Neural progenitor cell (in vitro differentiated cells): ENCODE measurements around the gene MAT2B. TPM values are rescaled to one million over a fixed set of nuclear protein-coding genes. Genes with fewer than 3 reads are reported as not detected.

Experiments
- DNase-seq: peaks from one replicate; pipeline ENCODE4 v3.0.0-alpha.2; 2016; ENCODE audit warnings: low spot score
- H2AFZ ChIP-seq: fragments of 200-600 bp; sonication (generic); replicated peaks from 2 replicates; pipeline ENCODE4 v1.6.1; 2016; ENCODE audit warnings: antibody characterized with exemption
- H3F3A ChIP-seq: fragments of 200-600 bp; sonication (generic); 2 replicates; pipeline ENCODE4 v1.6.1; 2016; ENCODE audit warnings: antibody characterized with exemption, low read depth
- H3K27ac ChIP-seq: fragments of 200-600 bp; sonication (generic); 2 replicates; pipeline ENCODE4 v1.5.1; 2016; ENCODE audit warnings: mild to moderate bottlenecking
- H3K27me3 ChIP-seq: fragments of 200-600 bp; sonication (generic); 2 replicates; pipeline ENCODE4 v1.6.1; 2016; ENCODE audit warnings: mild to moderate bottlenecking, moderate library complexity
- H3K36me3 ChIP-seq: fragments of 200-600 bp; sonication (generic); 2 replicates; pipeline ENCODE4 v1.5.1; 2016
- H3K4me1 ChIP-seq: fragments of 200-600 bp; sonication (generic); 2 replicates; pipeline ENCODE4 v1.6.1; 2016; ENCODE audit warnings: mixed run types
- H3K4me2 ChIP-seq: fragments of 200-600 bp; sonication (generic); 2 replicates; pipeline ENCODE4 v1.6.1; 2016
- H3K4me3 ChIP-seq: fragments of 200-600 bp; sonication (generic); 2 replicates; pipeline ENCODE4 v1.5.1; 2016
- H3K79me2 ChIP-seq: fragments of 200-600 bp; sonication (generic); 2 replicates; pipeline ENCODE4 v1.6.1; 2016; ENCODE audit warnings: low read depth
- H3K9ac ChIP-seq: fragments of 200-600 bp; sonication (generic); 2 replicates; pipeline ENCODE4 v1.6.1; 2016
- H3K9me3 ChIP-seq: fragments of 200-600 bp; sonication (generic); 2 replicates; pipeline ENCODE4 v1.5.1; 2016; ENCODE audit warnings: low read depth
- H4K20me1 ChIP-seq: fragments of 200-600 bp; sonication (generic); 2 replicates; pipeline ENCODE4 v1.6.1; 2016; ENCODE audit warnings: low read depth
- H3K27ac Mint-ChIP-seq: 3 replicates; pipeline ENCODE4 v1.8.0; 2021; ENCODE audit warnings: mixed read lengths
- H3K27me3 Mint-ChIP-seq: 2 replicates; pipeline ENCODE4 v1.8.0; 2022; ENCODE audit warnings: low read depth, mild to moderate bottlenecking, inconsistent platforms, moderate library complexity, mixed read lengths; ENCODE audit not compliant: insufficient read depth
- H3K36me3 Mint-ChIP-seq: 3 replicates; pipeline ENCODE4 v1.8.0; 2021; ENCODE audit warnings: mixed read lengths
- H3K4me1 Mint-ChIP-seq: 3 replicates; pipeline ENCODE4 v1.8.0; 2021; ENCODE audit warnings: mixed read lengths
- H3K4me3 Mint-ChIP-seq: 3 replicates; pipeline ENCODE4 v1.8.0; 2021; ENCODE audit warnings: mild to moderate bottlenecking, moderate library complexity, mixed read lengths
- H3K9me3 Mint-ChIP-seq: 3 replicates; pipeline ENCODE4 v1.8.0; 2020; ENCODE audit warnings: mixed read lengths
- CTCF ChIP-seq: fragments of 200-600 bp; sonication (generic); IDR thresholded peaks from 2 replicates; pipeline ENCODE4 v1.5.1; 2017; ENCODE audit warnings: antibody characterized with exemption, mild to moderate bottlenecking
- EZH2 ChIP-seq: fragments of 200-600 bp; sonication (generic); IDR thresholded peaks from 2 replicates; pipeline ENCODE4 v1.6.1; 2017; ENCODE audit warnings: antibody characterized with exemption, mild to moderate bottlenecking, moderate library complexity
- EZH2phosphoT487 ChIP-seq: fragments of 200-600 bp; sonication (generic); IDR thresholded peaks from 2 replicates; pipeline ENCODE4 v1.6.1; 2017; ENCODE audit warnings: antibody characterized with exemption
- total RNA-seq: library from RNA; depleted of rRNA; stranded (reverse); fragments of >200 nt; gene quantifications from 2 replicates; pipeline ENCODE4 v1.2.3, GENCODE V29; 2015; ENCODE audit warnings: low replicate concordance

The MAT2B gene
- total RNA-seq, 1 donor from 2014 or later: 69.0 TPM

- Mint-ChIP-seq H3K27me3 (no peaks in the 10 kb centered on the region), H3K27ac (no peak overlapping the region)
- no peaks in the 10 kb centered on the region for H4K20me1 ChIP-seq
Observed at GRCh38 chr5:163497315-163497714, 8.1 kb upstream of the MAT2B start.

GRCh38 chr5:163498886-163499285 lies 6.5 kb upstream of the MAT2B start:
- H3K27me3 ChIP-seq: no peaks in the 10 kb centered on the region
- Mint-ChIP-seq H3K27ac (no peak overlapping the region), H3K4me3 (no peak overlapping the region), H3K4me1 (peaks cover 7% of the 10 kb centered on the region), H3K27me3 (no peaks in the 10 kb centered on the region), H3K36me3 (peaks cover 4% of the 10 kb centered on the region), H3K9me3 (no peaks in the 10 kb centered on the region)
- H3K4me1 ChIP-seq: peaks cover 13% of the 10 kb centered on the region
- no peak overlapping the region for H3K4me2 ChIP-seq
- H3K27ac ChIP-seq: no peak overlapping the region
- H3K79me2 ChIP-seq: peaks cover 5% of the 10 kb centered on the region
- H3K4me3 ChIP-seq: no peak overlapping the region
- peaks cover 13% of the 10 kb centered on the region for H3F3A ChIP-seq
- no peak overlapping the region for H3K9ac ChIP-seq
- no peaks in the 10 kb centered on the region for H3K9me3 ChIP-seq
- no peak overlapping the region for H2AFZ ChIP-seq
- no peaks in the 10 kb centered on the region for H3K36me3 ChIP-seq
- DNase-seq: no peak
- no peak for TF ChIP-seq CTCF
- TF ChIP-seq EZH2phosphoT487: no peak
- no peak for TF ChIP-seq EZH2
- no peaks in the 10 kb centered on the region for H4K20me1 ChIP-seq

More at GRCh38 chr5:163497315-163497714, 8.1 kb upstream of the MAT2B start:
- H3K79me2 ChIP-seq: no peaks in the 10 kb centered on the region
- H3K9me3 ChIP-seq: no peaks in the 10 kb centered on the region
- no peaks in the 10 kb centered on the region for H3K4me1 Mint-ChIP-seq
- H3F3A ChIP-seq: no peaks in the 10 kb centered on the region
- H2AFZ ChIP-seq: no peak overlapping the region
- TF ChIP-seq CTCF (no peak), EZH2 (no peak), EZH2phosphoT487 (no peak)
- no peaks in the 10 kb centered on the region for H3K27me3 ChIP-seq
- H3K9me3 Mint-ChIP-seq: no peaks in the 10 kb centered on the region
- no peak overlapping the region for H3K4me2 ChIP-seq
- H3K9ac ChIP-seq: no peak overlapping the region
- no peak overlapping the region for H3K27ac ChIP-seq
- H3K4me3 Mint-ChIP-seq: no peak overlapping the region
- H3K4me1 ChIP-seq: no peaks in the 10 kb centered on the region
- no peak overlapping the region for H3K4me3 ChIP-seq
- no peak for DNase-seq
- no peaks in the 10 kb centered on the region for H3K36me3 ChIP-seq
- H3K36me3 Mint-ChIP-seq: peaks cover 4% of the 10 kb centered on the region

- H3K79me2 ChIP-seq: peaks cover 36% of the 10 kb centered on the region
- peak overlapping the region; percentile 94 for H3K4me2 ChIP-seq
- H3K4me1 ChIP-seq: peaks cover 30% of the 10 kb centered on the region
- TF ChIP-seq EZH2 (no peak), EZH2phosphoT487 (no peak), CTCF (no peak)
- H3K27ac ChIP-seq: no peak overlapping the region
- H3K36me3 ChIP-seq: no peaks in the 10 kb centered on the region
- no peaks in the 10 kb centered on the region for H3K27me3 ChIP-seq
- peaks cover 33% of the 10 kb centered on the region for H3F3A ChIP-seq
- Mint-ChIP-seq H3K4me1 (peaks cover 26% of the 10 kb centered on the region), H3K9me3 (no peaks in the 10 kb centered on the region), H3K4me3 (peak overlapping the region; percentile 92), H3K27me3 (peaks cover 2% of the 10 kb centered on the region), H3K27ac (peak overlapping the region; percentile 100), H3K36me3 (no peaks in the 10 kb centered on the region)
- H3K9ac ChIP-seq: no peak overlapping the region
- H4K20me1 ChIP-seq: peaks cover 18% of the 10 kb centered on the region
- H3K9me3 ChIP-seq: no peaks in the 10 kb centered on the region
- no peak for DNase-seq
- peak overlapping the region; percentile 35 for H2AFZ ChIP-seq
- H3K4me3 ChIP-seq: no peak overlapping the region
Observed at GRCh38 chr5:163502521-163502920, 2.9 kb upstream of the MAT2B start.
